Body of pancreas (tissue), 4 donors: ENCODE results near the gene RIMBP3C.
"Not testable (repeated sequence)": the region's sequence is repeated elsewhere in the genome, so short reads cannot be mapped to it uniquely, and the experiment has no call there.

Experiments
- CTCF ChIP-seq, 7 experiments: fragments of 450-650 bp in 4 of 7; fragments of 200-600 bp in 3 of 7; sonication (generic) in 3 of 7; IDR thresholded peaks; one replicate each; pipeline ENCODE4 v1.5.1; 2016 to 2019; ENCODE audit warnings: antibody characterized with exemption in 7 of 7
- POLR2A ChIP-seq, 3 donors: fragments of 450-650 bp; IDR thresholded peaks; one replicate each; pipeline ENCODE4 v1.6.1; 2016; ENCODE audit warnings: antibody characterized with exemption in 3 of 3, mild to moderate bottlenecking in 2 of 3

- TF ChIP-seq CTCF, POLR2A (IDR thresholded peaks at IDR 0.05): not testable (repeated sequence)
Measured at GRCh38 chr22:21516522-21516921, 34.7 kb downstream of the RIMBP3C start.
